AG09309 (cell line): ENCODE measurements around the gene TMEM129.

Experiments
- DNase-seq: peaks from one replicate; pipeline ENCODE4 v3.0.0-alpha.2; 2010; ENCODE audit warnings: low read depth
- H3K4me3 ChIP-seq: 2 replicates; pipeline ENCODE4 v1.5.1; 2011; ENCODE audit warnings: mild to moderate bottlenecking, low read depth, low read length, moderate library complexity; ENCODE audit not compliant: control insufficient read depth
- TF ChIP-seq, protein P1 (sequence below): IDR thresholded peaks from 2 replicates; pipeline ENCODE4 v1.5.1; 2011; ENCODE audit warnings: mild to moderate bottlenecking, low read depth, low read length, inconsistent platforms; ENCODE audit not compliant: insufficient read depth, control insufficient read depth; ENCODE audit errors: missing control alignments

The TMEM129 gene

DNA sequence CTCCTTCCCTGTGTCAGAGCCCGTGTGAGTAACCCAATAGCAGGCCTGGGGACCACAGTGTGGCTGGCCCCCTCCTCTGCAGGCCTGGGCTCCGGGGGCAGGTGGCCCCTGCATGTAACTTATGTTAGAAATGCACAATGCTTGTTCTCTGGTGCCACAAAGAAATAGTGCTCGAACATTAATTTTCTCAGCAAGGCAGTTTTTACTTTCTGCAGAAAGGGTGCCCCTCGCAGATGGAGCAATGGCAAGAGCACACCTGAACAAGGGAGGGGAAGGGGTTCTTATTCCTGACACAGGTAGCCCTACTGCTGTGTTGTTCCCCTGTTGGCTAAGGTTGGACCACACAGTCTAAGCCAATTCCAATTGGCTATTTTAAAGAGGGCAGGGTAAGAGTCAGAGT is 17.3 kb upstream of the TMEM129 start:
- no peak overlapping the region for H3K4me3 ChIP-seq
- DNase-seq = no peak
- TF ChIP-seq, protein P1, sequence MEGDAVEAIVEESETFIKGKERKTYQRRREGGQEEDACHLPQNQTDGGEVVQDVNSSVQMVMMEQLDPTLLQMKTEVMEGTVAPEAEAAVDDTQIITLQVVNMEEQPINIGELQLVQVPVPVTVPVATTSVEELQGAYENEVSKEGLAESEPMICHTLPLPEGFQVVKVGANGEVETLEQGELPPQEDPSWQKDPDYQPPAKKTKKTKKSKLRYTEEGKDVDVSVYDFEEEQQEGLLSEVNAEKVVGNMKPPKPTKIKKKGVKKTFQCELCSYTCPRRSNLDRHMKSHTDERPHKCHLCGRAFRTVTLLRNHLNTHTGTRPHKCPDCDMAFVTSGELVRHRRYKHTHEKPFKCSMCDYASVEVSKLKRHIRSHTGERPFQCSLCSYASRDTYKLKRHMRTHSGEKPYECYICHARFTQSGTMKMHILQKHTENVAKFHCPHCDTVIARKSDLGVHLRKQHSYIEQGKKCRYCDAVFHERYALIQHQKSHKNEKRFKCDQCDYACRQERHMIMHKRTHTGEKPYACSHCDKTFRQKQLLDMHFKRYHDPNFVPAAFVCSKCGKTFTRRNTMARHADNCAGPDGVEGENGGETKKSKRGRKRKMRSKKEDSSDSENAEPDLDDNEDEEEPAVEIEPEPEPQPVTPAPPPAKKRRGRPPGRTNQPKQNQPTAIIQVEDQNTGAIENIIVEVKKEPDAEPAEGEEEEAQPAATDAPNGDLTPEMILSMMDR = no peak

DNA sequence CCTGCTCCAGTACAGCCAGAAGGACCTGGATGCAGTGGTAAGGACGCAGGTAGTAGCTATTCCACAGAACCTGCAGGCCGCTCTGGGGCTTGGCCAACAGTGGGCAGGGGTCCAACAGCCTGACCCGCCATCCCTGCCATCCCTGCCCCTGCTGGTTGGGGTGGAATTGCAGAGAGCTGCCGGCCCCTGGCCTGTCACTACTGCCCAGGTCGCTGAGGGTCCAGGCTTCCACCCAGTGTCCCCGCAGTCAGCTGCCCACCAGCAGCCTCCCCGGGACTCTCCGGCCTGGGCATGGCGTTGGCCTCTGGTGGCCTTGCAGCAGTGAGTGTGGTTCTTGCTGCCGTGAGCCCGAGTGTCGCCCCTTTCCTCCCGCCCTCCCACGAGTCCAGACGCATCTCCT is 16.5 kb upstream of the TMEM129 start:
- TF ChIP-seq, protein P1 = no peak
- H3K4me3 ChIP-seq = no peak overlapping the region
- DNase-seq = no peak

DNA sequence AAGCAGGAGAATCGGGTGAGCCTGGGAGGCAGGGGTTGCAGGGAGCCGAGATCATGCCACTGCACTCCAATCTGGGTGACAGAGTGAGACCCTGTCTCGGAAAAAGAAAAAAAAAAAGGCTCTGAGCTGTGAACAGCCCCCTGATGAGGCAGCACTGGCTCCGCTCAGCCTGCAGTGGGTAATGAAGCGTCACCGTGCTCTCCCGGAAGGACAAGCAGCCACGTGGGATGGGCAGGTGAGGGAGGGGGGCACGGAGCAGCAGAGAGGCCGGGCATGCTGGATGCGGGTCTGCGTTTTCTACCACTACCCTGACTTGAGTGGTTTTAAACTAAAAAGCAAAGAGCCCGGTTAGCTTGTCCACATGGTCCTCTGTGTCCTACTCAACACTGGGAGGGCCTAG is 15.7 kb upstream of the TMEM129 start:
- H3K4me3 ChIP-seq = no peak overlapping the region
- no peak for DNase-seq
- TF ChIP-seq, protein P1 = no peak

DNA sequence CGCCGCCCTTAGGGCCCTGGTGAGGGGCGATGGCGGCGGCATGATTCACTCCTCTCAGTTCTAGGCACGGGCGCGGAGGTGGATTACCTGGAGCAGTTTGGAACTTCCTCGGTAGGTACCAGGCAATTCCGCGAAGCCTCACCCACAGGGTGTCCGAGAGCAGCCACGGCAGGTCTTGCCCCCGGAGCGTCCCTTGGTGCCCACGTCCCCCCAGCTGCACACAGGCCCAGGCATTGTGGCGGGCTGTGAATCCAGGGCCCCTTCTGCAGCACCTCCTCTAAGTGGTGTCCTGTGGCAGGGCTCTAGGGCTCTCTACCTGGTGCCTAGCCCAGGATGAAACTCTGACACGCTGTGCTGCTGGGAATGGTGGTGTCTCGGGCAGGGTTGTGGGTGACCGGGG is 14.1 kb upstream of the TMEM129 start:
- TF ChIP-seq, protein P1 = no peak
- H3K4me3 ChIP-seq = no peak overlapping the region
- DNase-seq = no peak

DNA sequence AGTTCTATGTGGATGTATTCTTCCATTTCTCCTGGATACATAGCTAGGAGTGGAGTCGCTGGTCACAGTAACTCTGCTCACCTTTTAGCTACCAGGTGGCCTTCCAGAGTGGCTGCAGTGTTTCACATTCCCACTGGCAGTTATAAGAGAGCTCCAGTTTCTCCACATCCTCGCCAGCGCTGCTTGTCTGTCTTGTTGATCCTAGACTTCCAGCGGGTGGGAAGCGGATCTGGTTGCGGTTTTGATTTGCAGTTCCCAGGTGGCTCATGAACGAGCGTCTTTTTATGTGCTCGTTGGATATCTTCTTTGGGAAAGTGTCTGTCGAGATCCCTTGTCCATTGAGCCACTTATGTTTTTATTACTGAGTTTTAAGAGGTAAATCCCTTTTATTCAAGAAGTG is 11.8 kb upstream of the TMEM129 start:
- no peak overlapping the region for H3K4me3 ChIP-seq
- DNase-seq = no peak
- TF ChIP-seq, protein P1 = no peak

DNA sequence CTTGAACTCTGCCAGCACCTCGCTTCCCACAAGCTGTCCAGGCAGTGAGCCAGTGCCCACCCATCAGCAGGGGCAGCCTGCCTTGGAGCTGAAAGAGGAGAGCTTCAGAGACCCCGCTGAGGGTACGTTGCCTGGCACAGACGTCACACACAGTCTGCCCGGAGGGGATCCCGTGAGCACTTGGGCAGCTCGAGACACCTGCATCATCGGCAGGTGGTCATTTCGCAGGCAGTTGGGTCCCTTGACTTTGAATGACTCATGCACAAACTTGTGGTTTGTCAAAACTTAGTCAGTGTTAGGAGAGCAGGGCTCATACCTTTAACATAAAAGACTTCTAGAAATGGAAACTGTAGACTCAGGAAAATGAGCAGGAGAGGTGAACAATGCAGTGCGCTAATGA is 10.1 kb upstream of the TMEM129 start:
- H3K4me3 ChIP-seq = no peak overlapping the region
- DNase-seq = no peak
- TF ChIP-seq, protein P1 = no peak

DNA sequence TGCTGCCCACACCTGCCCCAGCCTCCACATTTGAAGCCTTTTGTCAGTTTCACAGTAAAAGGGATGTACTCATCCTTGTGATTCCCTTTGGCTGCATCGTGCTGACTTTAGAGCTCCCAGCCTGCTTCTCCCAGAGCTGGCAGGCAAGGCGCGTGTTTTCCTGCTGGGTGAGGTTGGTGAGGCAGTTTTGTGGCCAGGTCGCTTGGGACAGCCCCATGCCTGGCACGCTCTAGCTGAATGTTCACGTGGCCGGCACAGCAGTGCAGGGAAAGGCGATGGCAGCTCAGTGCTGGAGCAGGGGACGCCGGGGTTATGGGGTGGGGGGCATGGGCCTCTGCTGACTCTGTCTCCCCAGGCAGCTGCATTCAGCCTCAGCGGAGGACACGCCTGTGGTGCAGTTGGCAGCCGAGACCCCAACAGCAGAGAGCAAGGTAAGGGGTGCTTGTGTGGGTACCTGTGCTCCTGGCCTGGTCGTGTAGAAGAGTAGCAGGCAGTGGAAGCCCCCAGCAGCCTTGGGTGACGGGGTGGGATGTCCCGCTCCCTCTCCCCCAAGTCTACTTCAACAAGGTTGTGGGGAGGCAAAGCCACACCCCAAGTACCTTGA is 9.5 kb upstream of the TMEM129 start:
- no peak overlapping the region for H3K4me3 ChIP-seq
- no peak for DNase-seq
- TF ChIP-seq, protein P1 = no peak
